Measurements from ENCODE around the gene DENND4C.

DNA sequence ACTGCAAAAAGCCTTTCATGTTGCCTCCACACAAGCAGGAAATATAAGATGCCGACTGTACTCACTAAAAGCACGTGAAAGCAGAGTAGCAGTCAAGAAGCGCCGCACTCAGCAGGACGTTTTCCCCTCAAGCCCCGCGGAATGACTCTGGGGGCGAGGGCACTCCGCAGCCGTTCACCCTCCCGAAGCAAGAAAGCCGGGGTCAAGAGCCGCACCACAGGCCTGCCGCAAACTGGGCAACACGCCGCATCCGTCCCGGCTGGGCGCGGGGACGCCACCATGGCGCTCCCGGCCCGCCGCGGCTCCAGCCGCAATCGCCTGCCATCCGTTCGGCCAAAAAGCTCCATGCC, 149.2 kb downstream of the DENND4C start:
- TF ChIP-seq, protein P1, sequence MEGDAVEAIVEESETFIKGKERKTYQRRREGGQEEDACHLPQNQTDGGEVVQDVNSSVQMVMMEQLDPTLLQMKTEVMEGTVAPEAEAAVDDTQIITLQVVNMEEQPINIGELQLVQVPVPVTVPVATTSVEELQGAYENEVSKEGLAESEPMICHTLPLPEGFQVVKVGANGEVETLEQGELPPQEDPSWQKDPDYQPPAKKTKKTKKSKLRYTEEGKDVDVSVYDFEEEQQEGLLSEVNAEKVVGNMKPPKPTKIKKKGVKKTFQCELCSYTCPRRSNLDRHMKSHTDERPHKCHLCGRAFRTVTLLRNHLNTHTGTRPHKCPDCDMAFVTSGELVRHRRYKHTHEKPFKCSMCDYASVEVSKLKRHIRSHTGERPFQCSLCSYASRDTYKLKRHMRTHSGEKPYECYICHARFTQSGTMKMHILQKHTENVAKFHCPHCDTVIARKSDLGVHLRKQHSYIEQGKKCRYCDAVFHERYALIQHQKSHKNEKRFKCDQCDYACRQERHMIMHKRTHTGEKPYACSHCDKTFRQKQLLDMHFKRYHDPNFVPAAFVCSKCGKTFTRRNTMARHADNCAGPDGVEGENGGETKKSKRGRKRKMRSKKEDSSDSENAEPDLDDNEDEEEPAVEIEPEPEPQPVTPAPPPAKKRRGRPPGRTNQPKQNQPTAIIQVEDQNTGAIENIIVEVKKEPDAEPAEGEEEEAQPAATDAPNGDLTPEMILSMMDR (IDR thresholded peaks at IDR 0.05; ENCODE audit: low read depth, low read length) = no peak
- TF ChIP-seq EZH2phosphoT487 (IDR thresholded peaks at IDR 0.05; ENCODE audit: low read depth) = no peak
